CD4-positive, alpha-beta T cell (primary cell): Measurements from ENCODE around the gene ST6GALNAC3. TPM values are rescaled to one million over a fixed set of nuclear protein-coding genes. Genes with fewer than 3 reads are reported as not detected.

ENCODE experiments used
- ATAC-seq: fragments of 200-7000 bp; cut with Tn5 transposase; one replicate; pipeline ENCODE4 v1.10.0; 2022; ENCODE audit warnings: mild to moderate bottlenecking; ENCODE audit not compliant: poor library complexity
- CTCF ChIA-PET: fragments of 350-600 bp; sonication (Branson Sonifier 250); formaldehyde crosslinking; loops from one replicate; lab custom pipeline; 2021; ENCODE audit warnings: antibody characterized with exemption, inconsistent platforms; lab: Charles Lee
- POLR2A ChIA-PET: fragments of 350-600 bp; sonication (Branson Sonifier 250); formaldehyde crosslinking; loops from one replicate; lab custom pipeline; 2021; ENCODE audit warnings: antibody characterized with exemption, inconsistent platforms; lab: Charles Lee
- DNase-seq, 14 experiments: peaks; one replicate each; pipeline ENCODE4 v3.0.0-alpha.2; 2013 to 2020; ENCODE audit warnings: mixed read lengths in 2 of 14
- H3K27ac ChIP-seq, 2 donors: one replicate each; pipeline versions ENCODE4 v1.5.1 to v1.7.0; 2013; ENCODE audit warnings: low read length in 2 of 2, low read depth in 1 of 2, mild to moderate bottlenecking in 1 of 2
- H3K27me3 ChIP-seq, 2 experiments: 1 replicate in 1 of 2; 2 replicates in 1 of 2; pipeline versions ENCODE4 v1.6.1 to v1.7.0; 2013; ENCODE audit warnings: low read length in 2 of 2, control low read depth in 1 of 2, mild to moderate bottlenecking in 1 of 2, moderate library complexity in 1 of 2; ENCODE audit not compliant: insufficient read depth in 2 of 2, control insufficient read depth in 1 of 2
- H3K36me3 ChIP-seq: one replicate; pipeline ENCODE4 v1.6.1; 2013; ENCODE audit warnings: low read length, control low read depth; ENCODE audit not compliant: insufficient read depth
- H3K4me1 ChIP-seq: one replicate; pipeline ENCODE4 v1.6.1; 2013; ENCODE audit warnings: low read length, control low read depth; ENCODE audit not compliant: insufficient read depth
- H3K4me3 ChIP-seq: one replicate; pipeline ENCODE4 v1.5.1; 2013; ENCODE audit warnings: mild to moderate bottlenecking, low read length, moderate library complexity
- H3K9me3 ChIP-seq, 2 experiments: 1 replicate in 1 of 2; 2 replicates in 1 of 2; pipeline versions ENCODE4 v1.6.1 to v1.7.0; 2013; ENCODE audit warnings: low read length in 2 of 2, mild to moderate bottlenecking in 2 of 2, control low read depth in 1 of 2, moderate library complexity in 1 of 2; ENCODE audit not compliant: control insufficient read depth in 1 of 2, insufficient read depth in 1 of 2
- H3K27ac Mint-ChIP-seq: one replicate; pipeline ENCODE4 v1.8.0; 2020; ENCODE audit warnings: mixed read lengths
- H3K27me3 Mint-ChIP-seq: one replicate; pipeline ENCODE4 v1.8.0; 2021; ENCODE audit warnings: mixed read lengths
- H3K36me3 Mint-ChIP-seq: one replicate; pipeline ENCODE4 v1.8.0; 2021; ENCODE audit warnings: low read depth, mixed read lengths
- H3K4me1 Mint-ChIP-seq: one replicate; pipeline ENCODE4 v1.8.0; 2021; ENCODE audit warnings: low read depth, mixed read lengths
- H3K4me3 Mint-ChIP-seq: one replicate; pipeline ENCODE4 v1.8.0; 2020; ENCODE audit warnings: mild to moderate bottlenecking, mixed read lengths
- H3K9me3 Mint-ChIP-seq: one replicate; pipeline ENCODE4 v1.8.0; 2020; ENCODE audit warnings: mixed read lengths
- CTCF ChIP-seq: fragments of 200-600 bp; IDR thresholded peaks from one replicate; pipeline ENCODE4 v1.8.0; 2022; ENCODE audit warnings: antibody characterized with exemption, mild to moderate bottlenecking
- intact Hi-C, 2 experiments: fragments of 100-400 bp; cut with DNase I in 1 of 2; cut with micrococcal nuclease in 1 of 2; formaldehyde crosslinking; loops; one replicate each; pipeline versions ENCODE4 v1.15.1 to v1.9.0; 2023 to 2025; cut with DNase I, micrococcal nuclease
- total RNA-seq, 174 experiments: library from RNA in 2 of 174; stranded (reverse) in 2 of 174; gene quantifications; one replicate each; pipeline ENCODE4 v1.2.3 and lab custom pipeline; 2021 to 2026

The ST6GALNAC3 gene
- total RNA-seq, 2 experiments from 2014 or later = 0.77 to 1.3 TPM

DNA sequence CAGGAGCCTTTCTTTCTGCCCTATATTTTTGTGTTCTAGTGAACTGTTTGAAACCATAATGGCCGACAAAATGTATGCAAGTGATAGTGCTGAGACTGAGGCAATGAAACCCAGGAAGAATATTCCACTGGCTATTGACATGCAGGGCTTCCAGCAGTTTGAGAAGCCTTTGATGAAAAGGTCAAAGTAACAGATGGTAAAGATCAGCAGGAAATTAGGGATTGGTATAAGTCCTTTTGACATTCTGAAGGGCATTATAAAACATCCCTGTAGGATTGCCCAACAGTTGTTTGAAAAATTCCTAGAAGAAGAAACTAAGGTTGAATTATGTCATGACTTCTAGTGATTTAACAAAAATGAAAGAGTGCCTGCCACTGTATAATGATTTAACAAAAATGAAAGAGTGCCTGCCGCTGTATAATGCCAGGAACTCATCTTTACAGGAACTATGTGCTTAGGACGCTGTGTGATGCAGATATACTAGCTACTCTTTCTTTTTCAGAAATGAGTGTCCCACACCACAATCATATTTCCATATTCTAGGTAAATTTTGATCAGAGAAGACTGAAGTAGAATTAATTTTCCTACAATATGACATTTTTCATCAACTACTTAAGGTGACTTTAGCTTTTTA lies 508.8 kb downstream of the ST6GALNAC3 start:
- Histone ChIP-seq H3K27ac (no peak overlapping the region), H3K4me3 (no peak overlapping the region), H3K9me3 (no peaks in the 10 kb centered on the region), H3K27me3 (no peaks in the 10 kb centered on the region), H3K4me1 (no peaks in the 10 kb centered on the region), H3K36me3 (no peaks in the 10 kb centered on the region)
- no peak for TF ChIP-seq CTCF
- CTCF ChIA-PET = no interaction called here
- Mint-ChIP-seq H3K9me3 (no peaks in the 10 kb centered on the region), H3K36me3 (no peaks in the 10 kb centered on the region), H3K4me1 (no peaks in the 10 kb centered on the region), H3K27me3 (no peaks in the 10 kb centered on the region), H3K4me3 (no peak overlapping the region), H3K27ac (no peak overlapping the region)
- DNase-seq (no peak), ATAC-seq (no peak)
- intact Hi-C loops = no loop called here
- POLR2A ChIA-PET = no interaction called here

DNA sequence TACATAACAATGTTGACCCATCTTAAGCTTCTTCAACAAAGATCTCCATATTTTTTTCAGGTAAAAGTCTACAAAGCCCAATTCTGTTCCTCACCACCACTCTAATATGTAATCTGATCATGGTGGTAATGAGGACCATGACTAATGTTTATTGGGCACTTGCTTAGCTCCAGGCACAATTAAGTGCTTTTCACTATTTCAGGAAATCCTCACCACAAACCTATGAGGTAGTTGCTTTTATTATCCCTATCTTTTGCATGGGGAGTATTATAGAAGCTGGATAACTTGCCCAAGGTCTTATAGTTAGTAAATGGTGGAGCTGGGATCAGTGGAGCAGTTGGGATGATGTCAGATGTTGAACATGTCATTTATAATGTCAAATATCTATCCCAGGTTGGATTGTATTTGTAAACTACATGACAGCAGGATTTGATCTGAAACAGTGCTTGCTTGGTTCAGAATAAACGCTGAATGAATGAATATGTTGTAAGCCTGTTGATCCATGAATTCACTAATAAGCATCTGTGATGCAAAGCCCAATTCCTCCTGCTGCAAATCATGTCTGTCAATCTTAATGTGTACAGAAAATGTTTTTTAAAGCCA lies 509.4 kb downstream of the ST6GALNAC3 start:
- Histone ChIP-seq H3K36me3 (no peaks in the 10 kb centered on the region), H3K4me3 (no peak overlapping the region), H3K27ac (no peak overlapping the region), H3K9me3 (no peaks in the 10 kb centered on the region), H3K4me1 (no peaks in the 10 kb centered on the region), H3K27me3 (no peaks in the 10 kb centered on the region)
- intact Hi-C loops = no loop called here
- no peaks in the 10 kb centered on the region for H3K4me1 Mint-ChIP-seq
- ATAC-seq (no peak), DNase-seq (no peak)
- H3K27me3 Mint-ChIP-seq = no peaks in the 10 kb centered on the region
- ChIA-PET POLR2A (no interaction called here), CTCF (no interaction called here)
- H3K27ac Mint-ChIP-seq = no peak overlapping the region
- TF ChIP-seq CTCF = no peak
- H3K4me3 Mint-ChIP-seq = no peak overlapping the region
- H3K36me3 Mint-ChIP-seq = no peaks in the 10 kb centered on the region
- H3K9me3 Mint-ChIP-seq = no peaks in the 10 kb centered on the region

DNA sequence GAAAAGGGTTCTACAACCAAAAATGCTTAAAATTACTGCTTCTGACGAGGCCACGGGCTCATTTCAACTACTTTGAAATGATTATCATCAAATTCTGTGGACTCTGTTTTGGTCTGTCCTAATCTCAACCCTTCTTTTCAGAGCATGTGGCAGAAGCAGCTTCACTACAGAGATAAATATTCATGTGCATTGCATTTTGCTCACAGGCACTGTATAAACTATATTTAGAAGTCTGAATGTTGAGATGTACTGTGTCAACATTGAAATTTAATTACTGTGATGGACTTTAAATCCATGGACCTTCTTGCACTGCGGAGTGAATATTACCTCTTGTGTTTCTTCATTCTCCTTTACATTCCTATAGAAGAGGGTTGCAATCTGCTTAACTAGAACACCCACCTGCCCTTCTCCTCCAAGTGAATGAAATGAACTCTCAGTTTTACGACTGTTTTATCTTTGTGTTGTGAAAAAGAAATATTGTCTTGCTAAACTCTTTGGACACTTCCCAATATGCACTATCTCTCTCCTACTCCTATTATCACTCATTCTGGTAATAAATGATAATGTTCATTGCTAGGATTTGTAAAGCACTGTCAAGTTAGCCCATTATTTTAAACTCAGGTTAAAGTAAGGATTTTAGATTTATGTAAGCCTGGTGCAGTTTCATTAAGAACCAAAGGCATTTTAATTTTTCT lies 511.6 kb downstream of the ST6GALNAC3 start:
- no peaks in the 10 kb centered on the region for H3K4me1 ChIP-seq
- no peaks in the 10 kb centered on the region for H3K36me3 ChIP-seq
- no peak overlapping the region for H3K27ac ChIP-seq
- ChIA-PET POLR2A (no interaction called here), CTCF (no interaction called here)
- Mint-ChIP-seq H3K27ac (no peak overlapping the region), H3K4me1 (no peaks in the 10 kb centered on the region), H3K4me3 (no peak overlapping the region), H3K27me3 (no peaks in the 10 kb centered on the region), H3K9me3 (no peaks in the 10 kb centered on the region), H3K36me3 (no peaks in the 10 kb centered on the region)
- no peak for TF ChIP-seq CTCF
- no peak for ATAC-seq
- DNase-seq = no peak
- intact Hi-C loops = no loop called here
- H3K27me3 ChIP-seq = no peaks in the 10 kb centered on the region
- H3K4me3 ChIP-seq = no peak overlapping the region
- H3K9me3 ChIP-seq = no peaks in the 10 kb centered on the region
